Activated T-cell treated with anti-CD3 and anti-CD28 coated beads, Interleukin-2, amount 50 U/mL, for 72 hours (primary cell): ENCODE measurements around the gene IFI27L2. TPM values are rescaled to one million over a fixed set of nuclear protein-coding genes. Genes with fewer than 3 reads are reported as not detected.

Source experiments
- ATAC-seq, 2 donors: fragments of 150-1000 bp; cut with Tn5 transposase; replicated peaks in 1 of 2; 2 replicates each; pipeline ENCODE4 v1.10.0; 2021; ENCODE audit warnings: moderate library complexity in 2 of 2, mild to moderate bottlenecking in 1 of 2
- DNase-seq, 2 donors: peaks; one replicate each; pipeline ENCODE4 v3.0.0; 2021 to 2022; ENCODE audit warnings: mixed read lengths in 1 of 2
- H3K27ac Mint-ChIP-seq: one replicate; pipeline ENCODE4 v1.8.0; 2022; ENCODE audit warnings: mild to moderate bottlenecking, moderate library complexity, mixed read lengths
- H3K27me3 Mint-ChIP-seq: one replicate; pipeline ENCODE4 v1.8.0; 2022; ENCODE audit warnings: low read depth, mixed read lengths
- H3K36me3 Mint-ChIP-seq, 2 donors: one replicate each; pipeline ENCODE4 v1.8.0; 2022; ENCODE audit warnings: mixed read lengths in 2 of 2, mild to moderate bottlenecking in 1 of 2; ENCODE audit not compliant: insufficient read depth in 2 of 2
- H3K4me1 Mint-ChIP-seq: one replicate; pipeline ENCODE4 v1.8.0; 2022; ENCODE audit warnings: low read depth, mixed read lengths
- H3K4me3 Mint-ChIP-seq, 2 donors: one replicate each; pipeline ENCODE4 v1.8.0; 2022; ENCODE audit warnings: mild to moderate bottlenecking in 2 of 2, mixed read lengths in 2 of 2, moderate library complexity in 2 of 2
- H3K9me3 Mint-ChIP-seq, 2 donors: one replicate each; pipeline ENCODE4 v1.8.0; 2022; ENCODE audit warnings: mixed read lengths in 2 of 2
- total RNA-seq, 2 donors: library from RNA; stranded (reverse); gene quantifications; one replicate each; pipeline ENCODE4 v1.2.3, GENCODE V29; 2022

IFI27L2 gene
- total RNA-seq, 2 donors from 2014 or later = 52.0 to 66.0 TPM

DNA sequence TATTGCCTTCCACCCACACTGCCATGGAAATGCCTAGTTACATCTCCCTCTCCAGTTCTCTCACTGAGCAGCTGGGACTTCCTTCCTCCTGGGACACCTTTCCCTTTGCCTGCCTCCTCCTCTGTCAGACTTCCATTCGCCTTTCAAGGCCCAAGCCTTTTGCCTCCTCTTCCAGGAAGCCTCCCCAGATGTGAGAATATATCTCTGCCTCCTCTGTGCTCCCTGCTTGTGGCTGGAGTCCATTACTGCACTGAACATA lies 3.1 kb downstream of the IFI27L2 start:
- no peaks in the 10 kb centered on the region for H3K9me3 Mint-ChIP-seq
- no peak overlapping the region for H3K27ac Mint-ChIP-seq
- no peaks in the 10 kb centered on the region for H3K36me3 Mint-ChIP-seq
- no peak for ATAC-seq
- no peak overlapping the region for H3K4me3 Mint-ChIP-seq
- H3K27me3 Mint-ChIP-seq = peaks cover 4% of the 10 kb centered on the region
- DNase-seq = no peak
- peaks cover 15% of the 10 kb centered on the region for H3K4me1 Mint-ChIP-seq

DNA sequence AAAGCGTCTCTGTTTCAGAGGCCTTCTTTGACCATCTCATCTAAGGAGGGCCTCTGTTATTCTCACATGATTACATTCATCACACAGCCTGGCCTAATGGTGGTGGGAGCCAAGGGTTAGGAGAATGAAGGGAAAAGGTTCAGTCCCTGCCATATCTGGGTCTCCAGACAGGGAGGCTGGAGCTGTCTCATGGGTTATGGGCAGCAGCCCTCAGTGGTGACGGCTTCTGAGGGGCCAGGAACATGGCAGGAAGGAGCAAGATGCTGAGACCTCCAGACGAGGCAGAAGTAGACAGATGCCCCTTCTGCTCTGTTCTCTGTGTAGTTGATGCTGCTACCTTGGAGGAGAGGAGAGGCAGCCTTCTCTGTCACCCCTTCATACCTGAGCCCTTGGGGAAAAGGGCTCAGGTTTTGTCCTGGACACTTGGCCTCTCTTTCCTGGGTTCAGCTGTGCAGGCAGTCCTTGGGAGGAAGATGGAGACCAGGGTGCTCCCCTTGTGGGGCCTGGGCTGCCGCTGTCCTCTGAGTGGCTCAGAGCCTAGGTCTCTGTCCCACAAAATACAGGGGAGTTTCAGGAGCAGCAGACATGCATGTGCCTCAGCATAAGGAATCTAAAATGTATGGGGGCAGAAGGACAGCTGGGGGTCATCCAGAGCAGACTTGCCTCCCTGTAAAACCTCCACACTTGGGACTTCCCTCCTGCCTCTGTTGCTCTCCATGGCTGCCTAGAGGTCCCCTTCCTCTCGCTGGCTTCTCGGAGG lies 3.6 kb downstream of the IFI27L2 start:
- no peak for DNase-seq
- H3K4me1 Mint-ChIP-seq = peaks cover 15% of the 10 kb centered on the region
- peaks cover under 1 to 1% of the 10 kb centered on the region in 2 donors for H3K9me3 Mint-ChIP-seq
- ATAC-seq = no peak
- H3K36me3 Mint-ChIP-seq = peaks cover 0 to 3% of the 10 kb centered on the region in 2 donors
- H3K4me3 Mint-ChIP-seq = no peak overlapping the region
- H3K27ac Mint-ChIP-seq = no peak overlapping the region
- H3K27me3 Mint-ChIP-seq = peaks cover 9% of the 10 kb centered on the region

GRCh38 chr14:94124582-94125377 lies 4.6 kb downstream of the IFI27L2 start:
- H3K4me1 Mint-ChIP-seq = peaks cover 8% of the 10 kb centered on the region
- no peak for ATAC-seq
- DNase-seq = no peak
- H3K36me3 Mint-ChIP-seq = peaks cover 3 to 5% of the 10 kb centered on the region in 2 donors
- H3K4me3 Mint-ChIP-seq = no peak overlapping the region
- H3K27ac Mint-ChIP-seq = no peak overlapping the region
- peaks cover 3 to 6% of the 10 kb centered on the region in 2 donors for H3K9me3 Mint-ChIP-seq
- H3K27me3 Mint-ChIP-seq = peaks cover 12% of the 10 kb centered on the region

GRCh38 chr14:94123868-94124267 lies 5.5 kb downstream of the IFI27L2 start:
- Mint-ChIP-seq H3K27me3 (peaks cover 12% of the 10 kb centered on the region), H3K27ac (no peak overlapping the region), H3K4me1 (peaks cover 6% of the 10 kb centered on the region), H3K9me3 (peaks cover 3 to 10% of the 10 kb centered on the region in 2 donors), H3K36me3 (peaks cover 5 to 7% of the 10 kb centered on the region in 2 donors), H3K4me3 (no peak overlapping the region)
- DNase-seq (no peak), ATAC-seq (no peak)

GRCh38 chr14:94123296-94123695 lies 6.1 kb downstream of the IFI27L2 start:
- H3K36me3 Mint-ChIP-seq = peaks cover 5 to 7% of the 10 kb centered on the region in 2 donors
- DNase-seq = no peak
- peaks cover under 1% of the 10 kb centered on the region for H3K4me1 Mint-ChIP-seq
- no peak overlapping the region for H3K27ac Mint-ChIP-seq
- no peak for ATAC-seq
- peaks cover 12% of the 10 kb centered on the region for H3K27me3 Mint-ChIP-seq
- H3K9me3 Mint-ChIP-seq = peaks cover 3 to 10% of the 10 kb centered on the region in 2 donors
- no peak overlapping the region for H3K4me3 Mint-ChIP-seq

GRCh38 chr14:94122438-94122837 lies 7.0 kb downstream of the IFI27L2 start:
- Mint-ChIP-seq H3K9me3 (peaks cover 3 to 10% of the 10 kb centered on the region in 2 donors), H3K4me3 (no peak overlapping the region), H3K36me3 (peaks cover 5 to 7% of the 10 kb centered on the region in 2 donors), H3K4me1 (no peaks in the 10 kb centered on the region), H3K27ac (no peak overlapping the region), H3K27me3 (peaks cover 20% of the 10 kb centered on the region)
- DNase-seq (no peak), ATAC-seq (no peak)

GRCh38 chr14:94121485-94121884 lies 7.9 kb downstream of the IFI27L2 start:
- H3K27ac Mint-ChIP-seq = no peak overlapping the region
- DNase-seq (no peak), ATAC-seq (no peak)
- peaks cover 3 to 10% of the 10 kb centered on the region in 2 donors for H3K9me3 Mint-ChIP-seq
- H3K36me3 Mint-ChIP-seq = peaks cover 5 to 7% of the 10 kb centered on the region in 2 donors
- H3K27me3 Mint-ChIP-seq = peaks cover 25% of the 10 kb centered on the region
- H3K4me3 Mint-ChIP-seq = no peak overlapping the region
- H3K4me1 Mint-ChIP-seq = no peaks in the 10 kb centered on the region

GRCh38 chr14:94120667-94121340 lies 8.6 kb downstream of the IFI27L2 start:
- H3K27me3 Mint-ChIP-seq = peaks cover 25% of the 10 kb centered on the region
- peaks cover 3 to 10% of the 10 kb centered on the region in 2 donors for H3K9me3 Mint-ChIP-seq
- DNase-seq (no peak), ATAC-seq (no peak)
- H3K4me3 Mint-ChIP-seq = no peak overlapping the region
- no peak overlapping the region for H3K27ac Mint-ChIP-seq
- H3K36me3 Mint-ChIP-seq = peaks cover 5 to 7% of the 10 kb centered on the region in 2 donors
- H3K4me1 Mint-ChIP-seq = no peaks in the 10 kb centered on the region

- Mint-ChIP-seq H3K27me3 (peaks cover 25% of the 10 kb centered on the region), H3K27ac (no peak overlapping the region), H3K9me3 (peaks cover 3 to 10% of the 10 kb centered on the region in 2 donors), H3K4me1 (no peaks in the 10 kb centered on the region), H3K36me3 (peaks cover 5 to 7% of the 10 kb centered on the region in 2 donors), H3K4me3 (no peak overlapping the region)
- DNase-seq (no peak), ATAC-seq (no peak)
These were observed 10.3 kb downstream of the IFI27L2 start for GRCh38 chr14:94119071-94119470.

DNA sequence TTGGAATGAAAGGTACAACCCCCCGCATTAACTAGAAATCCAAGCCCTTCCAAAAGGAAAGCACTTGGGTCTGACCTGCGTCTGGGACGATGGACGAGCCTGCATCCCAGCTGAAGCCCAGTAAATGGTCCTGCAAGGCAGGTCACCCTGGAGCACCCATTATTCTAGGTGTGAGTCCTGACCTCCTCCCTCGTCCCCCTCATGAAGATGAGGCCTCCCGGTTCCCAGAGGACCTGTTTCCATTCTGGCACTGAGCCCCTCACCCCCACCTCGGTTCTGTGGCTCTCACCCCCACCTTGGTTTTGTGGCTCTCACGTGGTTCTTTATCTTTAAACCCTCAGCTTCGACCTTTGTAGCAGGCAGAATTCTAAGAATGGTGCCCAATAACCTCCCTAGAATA lies 11.5 kb downstream of the IFI27L2 start:
- ATAC-seq = no peak
- Mint-ChIP-seq H3K4me3 (no peak overlapping the region), H3K9me3 (peaks cover 3 to 10% of the 10 kb centered on the region in 2 donors), H3K27ac (no peak overlapping the region), H3K27me3 (peaks cover 25% of the 10 kb centered on the region), H3K4me1 (no peaks in the 10 kb centered on the region), H3K36me3 (peaks cover 5 to 7% of the 10 kb centered on the region in 2 donors)
- no peak for DNase-seq

DNA sequence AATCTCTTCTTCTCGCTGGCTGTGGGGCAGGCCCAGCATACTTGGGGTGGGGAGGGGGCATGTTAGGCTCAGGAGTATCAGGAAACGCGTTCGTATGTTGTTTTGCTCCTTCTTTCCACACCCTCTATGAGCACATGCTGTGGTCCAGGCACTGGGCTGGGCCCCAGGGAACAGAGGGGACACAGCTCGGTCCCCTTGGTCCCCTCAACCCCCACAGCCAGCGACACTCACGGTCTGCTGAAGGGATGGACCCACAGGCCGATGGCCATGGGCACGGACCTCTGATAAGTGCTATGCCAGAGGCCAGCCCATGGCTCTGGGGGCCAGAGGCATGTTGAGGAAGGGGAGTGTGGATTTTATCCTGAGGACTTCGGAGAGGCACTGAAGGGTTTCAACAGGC lies 12.7 kb downstream of the IFI27L2 start:
- DNase-seq (no peak), ATAC-seq (no peak)
- H3K9me3 Mint-ChIP-seq = peaks cover 3 to 10% of the 10 kb centered on the region in 2 donors
- peaks cover 24% of the 10 kb centered on the region for H3K27me3 Mint-ChIP-seq
- H3K4me1 Mint-ChIP-seq = no peaks in the 10 kb centered on the region
- H3K27ac Mint-ChIP-seq = no peak overlapping the region
- H3K36me3 Mint-ChIP-seq = peaks cover 5 to 7% of the 10 kb centered on the region in 2 donors
- no peak overlapping the region for H3K4me3 Mint-ChIP-seq

DNA sequence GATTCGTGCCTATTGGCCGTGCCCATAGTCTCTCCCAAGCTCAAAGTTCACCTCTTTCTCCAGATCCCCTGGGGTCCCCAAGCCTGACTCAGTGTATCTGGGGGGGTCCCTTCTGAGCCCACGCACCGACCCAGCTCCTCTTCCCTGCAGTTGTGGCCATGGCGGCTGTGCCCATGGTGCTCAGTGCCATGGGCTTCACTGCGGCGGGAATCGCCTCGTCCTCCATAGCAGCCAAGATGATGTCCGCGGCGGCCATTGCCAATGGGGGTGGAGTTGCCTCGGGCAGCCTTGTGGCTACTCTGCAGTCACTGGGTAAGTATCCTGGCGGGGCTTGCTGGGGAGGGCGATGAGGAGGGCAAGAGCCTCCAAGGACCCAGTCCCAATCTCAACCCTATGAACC lies 13.8 kb downstream of the IFI27L2 start:
- DNase-seq = no peak
- peaks cover 0 to 6% of the 10 kb centered on the region in 2 donors for H3K9me3 Mint-ChIP-seq
- H3K4me3 Mint-ChIP-seq = no peak overlapping the region
- H3K4me1 Mint-ChIP-seq = no peaks in the 10 kb centered on the region
- ATAC-seq = no peak
- H3K36me3 Mint-ChIP-seq = peaks cover 0 to 7% of the 10 kb centered on the region in 2 donors
- no peak overlapping the region for H3K27ac Mint-ChIP-seq
- peaks cover 14% of the 10 kb centered on the region for H3K27me3 Mint-ChIP-seq

- Mint-ChIP-seq H3K27me3 (peaks cover 13% of the 10 kb centered on the region), H3K9me3 (peaks cover 0 to 3% of the 10 kb centered on the region in 2 donors), H3K27ac (no peak overlapping the region), H3K4me3 (no peak overlapping the region), H3K4me1 (no peaks in the 10 kb centered on the region), H3K36me3 (peaks cover 0 to 7% of the 10 kb centered on the region in 2 donors)
- DNase-seq (no peak), ATAC-seq (no peak)
These were observed 14.3 kb downstream of the IFI27L2 start for GRCh38 chr14:94115058-94115591.
